HG03108 (cell line): ENCODE results near the gene ZNF646.

Experiments
- ATAC-seq: cut with Tn5 transposase; IDR thresholded peaks from one replicate; pipeline ENCODE4 v1.9.1; 2021; ENCODE audit warnings: moderate library complexity; ENCODE audit not compliant: unreplicated experiment

Gene ZNF646

GRCh38 chr16:31128711-31129567 is 54.7 kb downstream of the ZNF646 start:
- ATAC-seq, result no peak

- no peak for ATAC-seq
Measured at GRCh38 chr16:31129568-31130335, 55.5 kb downstream of the ZNF646 start.

GRCh38 chr16:31130336-31130891 is 56.2 kb downstream of the ZNF646 start:
- ATAC-seq, result no peak

- ATAC-seq, result no peak
Measured at GRCh38 chr16:31130899-31131298, 56.7 kb downstream of the ZNF646 start.

GRCh38 chr16:31131416-31131815 is 57.2 kb downstream of the ZNF646 start:
- ATAC-seq, result no peak

- ATAC-seq, result no peak
Measured at GRCh38 chr16:31131841-31132271, 57.6 kb downstream of the ZNF646 start.

GRCh38 chr16:31132303-31132979 is 58.2 kb downstream of the ZNF646 start:
- no peak for ATAC-seq

GRCh38 chr16:31133046-31133501 is 58.9 kb downstream of the ZNF646 start:
- no peak for ATAC-seq
